Measurements from ENCODE around the gene PAK4.
"Not testable (repeated sequence)": the region's sequence is repeated elsewhere in the genome, so short reads cannot be mapped to it uniquely, and the experiment has no call there.

PAK4 gene

GRCh38 chr19:39100500-39101166 is 25.0 kb upstream of the PAK4 start:
- no peak for DNase-seq (ENCODE audit: low spot score)

- no peak for DNase-seq (ENCODE audit: low spot score)
Observed at GRCh38 chr19:39103151-39103550, 22.4 kb upstream of the PAK4 start.

- no peak for DNase-seq (ENCODE audit: low spot score)
Observed at GRCh38 chr19:39104186-39104596, 21.4 kb upstream of the PAK4 start.

GRCh38 chr19:39106194-39106593 is 19.4 kb upstream of the PAK4 start:
- DNase-seq (ENCODE audit: low spot score): no peak

GRCh38 chr19:39109641-39110040 is 15.9 kb upstream of the PAK4 start:
- no peak for DNase-seq (ENCODE audit: low spot score)

- peak; percentile 64 for DNase-seq (ENCODE audit: low spot score)
Observed at GRCh38 chr19:39110263-39110967, 15.2 kb upstream of the PAK4 start.

GRCh38 chr19:39111593-39112199 is 13.9 kb upstream of the PAK4 start:
- DNase-seq (ENCODE audit: low spot score): no peak

- no peak for DNase-seq (ENCODE audit: low spot score)
Observed at GRCh38 chr19:39112338-39112890, 13.2 kb upstream of the PAK4 start.

- DNase-seq (ENCODE audit: low spot score): no peak
Observed at GRCh38 chr19:39113199-39113598, 12.4 kb upstream of the PAK4 start.

- DNase-seq (ENCODE audit: low spot score): no peak
Observed at GRCh38 chr19:39115105-39115847, 10.3 kb upstream of the PAK4 start.

GRCh38 chr19:39117023-39117422 is 8.6 kb upstream of the PAK4 start:
- DNase-seq (ENCODE audit: low spot score): not testable (repeated sequence)

GRCh38 chr19:39119830-39120229 is 5.8 kb upstream of the PAK4 start:
- DNase-seq (ENCODE audit: low spot score): no peak

- DNase-seq (ENCODE audit: low spot score): no peak
Observed at GRCh38 chr19:39122934-39123731, 2.5 kb upstream of the PAK4 start.

- DNase-seq (ENCODE audit: low spot score): no peak
Observed at GRCh38 chr19:39124136-39124764, 1.3 kb upstream of the PAK4 start.

GRCh38 chr19:39125199-39125553 is 410 bp upstream of the PAK4 start:
- no peak for DNase-seq (ENCODE audit: low spot score)

- DNase-seq (ENCODE audit: low spot score): peak; percentile 84
Observed at GRCh38 chr19:39126312-39127187, 964 bp downstream of the PAK4 start.

- no peak for DNase-seq (ENCODE audit: low spot score)
Observed at GRCh38 chr19:39127812-39128515, 2.4 kb downstream of the PAK4 start.

- no peak for DNase-seq (ENCODE audit: low spot score)
Observed at GRCh38 chr19:39128516-39129079, 3.0 kb downstream of the PAK4 start.

- no peak for DNase-seq (ENCODE audit: low spot score)
Observed at GRCh38 chr19:39129116-39129515, 3.5 kb downstream of the PAK4 start.

All from LoVo (cell line).